Measurements from ENCODE around the gene NRSN2.

GRCh38 chr20:305745-306144 lies 41.2 kb upstream of the NRSN2 start:
- TF ChIP-seq FOXM1 (IDR thresholded peaks at IDR 0.05; ENCODE audit: borderline replicate concordance), result no peak
- no peak for TF ChIP-seq BHLHE40 (IDR thresholded peaks at IDR 0.05; ENCODE audit: borderline replicate concordance)
- TF ChIP-seq SP1 (IDR thresholded peaks at IDR 0.05), result no peak
- TF ChIP-seq SUZ12 (IDR thresholded peaks at IDR 0.05), result no peak
- TF ChIP-seq PKNOX1 (IDR thresholded peaks at IDR 0.05), result no peak
- no peak for TF ChIP-seq ZNF384 (IDR thresholded peaks at IDR 0.05)
- no peak for TF ChIP-seq CTBP1 (IDR thresholded peaks at IDR 0.05; ENCODE audit: borderline replicate concordance)

All from HEK293T (cell line).